COR-L47 (cell line): ENCODE results near the gene MIEF1.
A peak's percentile ranks its signal among the peaks of the same experiment; 100 is the strongest.

ENCODE experiments used
- DNase-seq: peaks from one replicate; lab custom pipeline; 2025; lab: John Stamatoyannopoulos, UW

Gene MIEF1

DNA sequence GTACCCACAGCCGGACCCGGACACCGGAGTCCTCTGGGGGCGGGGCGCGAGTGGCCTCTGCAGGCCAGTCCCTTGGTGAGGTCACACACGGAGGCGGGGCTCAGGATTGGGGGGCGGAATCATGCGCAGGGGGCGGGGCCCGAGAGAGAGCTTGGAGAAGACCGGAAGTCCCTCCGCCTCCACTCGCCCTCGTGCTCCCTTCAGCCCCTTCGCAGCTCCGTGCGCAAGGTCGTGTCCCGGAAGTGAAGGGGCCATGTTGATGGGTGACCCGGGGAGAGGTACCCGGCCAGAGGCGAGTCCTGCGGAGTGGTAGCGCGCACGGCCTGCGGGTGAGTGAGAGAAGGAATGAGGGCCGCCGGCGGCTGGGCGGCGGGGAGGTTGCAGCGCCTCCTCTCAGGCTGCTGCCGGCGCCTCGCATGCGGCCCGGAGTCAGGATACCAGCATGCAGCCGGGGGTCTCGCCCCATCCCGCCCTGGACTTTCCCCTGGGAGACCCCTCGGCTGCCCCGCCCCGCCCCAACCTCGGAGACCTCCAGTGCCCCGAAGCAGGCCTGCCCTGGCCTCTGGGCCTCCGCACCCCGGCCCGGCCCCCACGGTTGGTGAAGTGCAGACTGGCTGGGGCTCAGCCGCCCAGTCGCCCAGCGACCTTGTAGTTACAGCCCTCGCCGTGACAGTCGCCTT is at the start of gene MIEF1:
Gene MIEF1 (plus strand): TSS at position 182 of the 680 bp plus-strand sequence. CDS start 9,005 bp downstream, outside the sequence.
- peak; percentile 96 for DNase-seq

DNA sequence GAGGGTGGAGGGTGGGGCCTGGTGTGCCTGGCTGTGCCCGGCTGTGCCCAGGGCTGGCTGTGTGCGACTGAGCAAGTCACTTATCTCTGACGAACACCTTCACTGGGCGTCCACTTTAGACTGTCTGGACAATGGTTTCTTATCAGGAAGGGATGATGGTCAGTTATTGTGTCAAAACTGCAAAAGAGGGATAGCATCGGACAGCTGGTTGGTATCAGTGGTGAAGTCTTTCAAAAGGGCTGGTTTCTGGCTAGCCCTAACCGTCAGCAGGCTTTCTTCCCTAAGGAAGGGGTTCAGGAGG is 49.4 kb upstream of the MIEF1 start:
- no peak for DNase-seq

- DNase-seq: no peak
Measured at GRCh38 chr22:39453765-39454378, 48.2 kb upstream of the MIEF1 start.

DNA sequence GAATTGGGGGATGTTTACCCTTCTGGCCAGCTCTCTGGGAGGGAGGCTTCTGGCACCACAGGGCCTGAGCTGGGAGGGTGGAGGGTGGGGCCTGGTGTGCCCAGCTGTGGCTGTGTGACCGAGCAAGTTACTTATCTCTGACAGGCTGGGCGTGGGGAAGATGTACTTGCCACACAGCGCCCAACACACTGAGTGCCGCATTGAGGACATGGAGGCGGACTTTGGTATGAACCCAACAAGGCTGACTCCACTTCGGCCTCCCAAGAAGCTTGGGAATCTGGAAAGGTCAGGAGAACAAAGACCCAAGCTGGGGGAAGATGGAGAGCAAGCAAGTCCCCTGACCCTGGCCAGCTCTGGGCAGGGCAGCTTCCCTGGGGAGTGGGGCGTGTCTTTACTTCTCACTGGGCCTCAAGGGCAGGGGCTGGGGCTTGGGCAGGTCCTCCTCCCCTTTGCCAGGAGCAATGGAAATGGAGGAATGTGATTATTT is 47.7 kb upstream of the MIEF1 start:
- no peak for DNase-seq

- no peak for DNase-seq
Measured at GRCh38 chr22:39456522-39457197, 45.4 kb upstream of the MIEF1 start, which contains the start of gene MGAT3. Gene MGAT3 (plus strand): TSS chr22:39457012. CDS start chr22:39487348, 30,336 bp downstream.

DNA sequence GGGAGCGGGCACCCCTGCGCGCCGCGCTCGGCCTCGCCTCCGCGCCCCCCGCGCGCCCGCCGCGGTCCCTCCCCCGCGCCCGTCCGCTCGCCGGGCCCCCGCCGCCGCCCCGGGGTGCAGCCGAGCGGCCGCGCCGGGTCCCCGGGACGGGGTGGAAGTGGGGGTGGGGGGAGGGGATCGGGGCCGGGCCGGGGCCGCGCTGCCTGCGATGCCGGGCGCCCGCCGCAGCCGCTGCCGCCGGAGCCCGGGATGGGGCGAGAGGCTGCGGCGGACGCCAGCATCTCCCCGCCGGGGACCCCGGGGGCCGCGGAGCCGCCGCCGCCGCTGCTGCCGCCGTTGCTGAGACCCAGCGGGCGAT is 44.9 kb upstream of the MIEF1 start:
- DNase-seq: no peak

DNA sequence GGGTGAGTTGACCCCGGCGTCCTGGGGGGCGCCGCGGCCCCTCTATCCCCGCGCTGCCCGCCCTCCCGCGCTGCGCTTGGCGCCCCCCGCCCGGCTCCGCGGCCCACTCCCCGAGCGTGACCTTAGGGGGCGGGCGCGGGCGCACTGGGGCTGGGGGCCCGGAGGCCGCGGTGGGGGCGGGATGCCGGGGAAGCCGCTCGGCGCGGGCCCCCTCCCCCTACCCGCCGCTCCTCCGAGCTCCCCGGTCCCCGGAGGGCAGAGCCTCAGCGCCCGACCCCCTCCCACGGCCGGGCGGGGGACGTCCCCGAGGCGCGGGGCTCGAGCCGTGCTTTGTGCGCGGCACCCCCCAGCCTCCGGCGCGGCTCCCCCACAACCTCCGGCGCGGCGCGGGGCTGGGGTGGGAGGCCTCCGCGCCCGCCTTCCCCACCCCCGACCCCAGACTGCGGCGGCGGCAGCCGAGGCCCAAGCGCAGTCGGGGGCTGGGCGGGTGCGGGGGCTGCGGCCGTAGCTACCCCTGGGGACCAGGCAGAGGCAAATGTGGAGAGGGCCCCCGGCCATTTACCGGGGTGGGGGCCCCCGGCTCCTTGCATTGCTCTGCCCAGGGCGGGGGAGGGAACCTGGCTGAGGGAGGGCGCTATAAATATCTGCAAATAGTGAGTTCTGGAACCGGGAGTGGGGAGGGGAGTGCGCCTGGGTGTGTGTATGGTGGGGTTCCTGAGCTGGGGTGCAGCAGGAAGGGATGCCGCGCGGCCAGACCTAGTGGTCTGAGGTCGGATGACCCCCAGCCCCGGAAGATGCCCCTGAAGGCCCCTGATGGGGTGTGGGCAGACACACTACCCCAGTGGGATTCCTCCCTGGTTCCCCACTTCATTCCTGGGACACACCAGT is 44.3 kb upstream of the MIEF1 start:
- no peak for DNase-seq

GRCh38 chr22:39458444-39459083 is 43.5 kb upstream of the MIEF1 start:
- no peak for DNase-seq

GRCh38 chr22:39459681-39460080 is 42.4 kb upstream of the MIEF1 start:
- no peak for DNase-seq

- DNase-seq: no peak
Measured at GRCh38 chr22:39462443-39463221, 39.5 kb upstream of the MIEF1 start.

GRCh38 chr22:39463277-39463676 is 38.8 kb upstream of the MIEF1 start:
- DNase-seq: no peak

DNA sequence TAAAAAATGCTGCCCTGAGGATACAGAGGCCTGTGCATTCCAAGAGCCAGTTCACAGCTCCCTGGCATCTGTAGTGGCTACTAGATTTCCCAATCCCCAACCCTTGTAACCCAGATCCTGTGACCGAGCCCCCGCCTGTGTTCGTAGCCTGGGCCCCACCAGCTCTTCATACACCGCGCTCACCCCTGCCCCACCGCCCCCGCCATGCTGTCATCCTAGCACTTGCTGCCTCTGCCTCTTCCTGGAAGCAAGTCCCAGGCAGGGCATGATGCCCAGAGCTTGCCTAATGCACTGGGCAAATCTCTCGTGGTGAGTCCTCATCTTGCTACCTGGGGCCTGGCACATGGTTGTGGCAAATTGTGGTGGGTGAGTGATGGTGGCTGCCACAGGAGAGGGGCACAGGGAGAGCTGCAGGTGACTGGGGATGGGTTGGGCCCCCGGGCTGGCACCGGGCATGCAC is 38.1 kb upstream of the MIEF1 start:
- no peak for DNase-seq

GRCh38 chr22:39466228-39467006 is 35.7 kb upstream of the MIEF1 start:
- no peak for DNase-seq

- no peak for DNase-seq
Measured at GRCh38 chr22:39467390-39467895, 34.6 kb upstream of the MIEF1 start.

DNA sequence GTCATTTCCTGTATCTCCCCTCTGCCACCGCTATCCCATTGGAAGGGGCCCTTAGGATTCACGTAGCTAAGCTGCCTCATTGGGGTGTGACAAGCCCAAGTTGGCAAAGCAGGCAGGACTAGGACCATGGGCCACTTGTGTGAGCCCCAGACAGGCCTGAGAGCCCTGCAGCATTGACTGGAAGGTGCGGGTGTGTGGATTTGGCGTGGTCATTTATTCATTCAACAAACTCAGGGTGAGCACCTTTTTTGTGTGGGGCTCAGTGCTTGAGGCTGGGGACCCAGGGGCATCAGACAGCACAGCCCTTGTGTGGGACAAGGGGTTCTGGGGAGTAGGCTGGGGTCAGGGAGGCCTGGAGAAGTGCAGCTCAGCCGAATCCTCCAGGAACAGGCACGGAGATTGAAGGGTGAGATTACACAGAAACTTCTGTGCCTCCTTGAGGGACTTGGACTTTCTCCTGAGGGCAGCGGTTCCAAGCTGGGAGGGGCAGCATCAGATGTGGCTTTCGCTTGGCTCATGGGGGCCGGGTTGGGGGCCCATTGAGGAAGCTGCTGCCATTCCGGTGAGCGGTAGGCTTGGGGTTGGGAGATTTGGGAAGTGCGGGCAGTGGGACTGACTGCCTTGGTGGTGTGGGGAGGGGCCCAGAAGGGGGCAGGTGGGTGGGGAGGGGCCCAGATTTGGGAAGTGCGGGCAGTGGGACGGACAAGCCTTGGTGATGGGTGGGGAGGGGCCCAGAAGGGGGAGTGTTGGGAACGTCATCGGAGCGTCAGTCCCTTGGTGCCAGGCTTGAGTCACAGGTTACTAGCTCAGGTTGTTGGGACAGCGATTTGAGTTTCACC is 33.4 kb upstream of the MIEF1 start:
- no peak for DNase-seq

DNA sequence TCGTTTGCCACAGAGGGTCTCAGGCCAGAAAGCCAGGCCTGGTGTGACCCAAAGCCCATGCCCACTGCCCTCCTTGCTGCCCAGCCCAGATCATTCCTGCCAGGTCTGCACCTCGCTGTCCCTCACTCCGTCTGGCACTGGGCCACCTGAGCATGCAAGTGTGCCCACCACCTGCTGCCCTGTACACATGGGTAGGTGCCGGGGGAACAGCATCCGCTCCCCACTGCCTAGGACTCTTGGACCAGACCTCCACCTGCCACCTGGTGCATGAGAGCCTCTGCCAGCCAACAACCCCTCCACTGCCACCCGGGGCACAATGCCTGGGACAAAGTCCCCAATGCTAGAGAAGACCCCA is 32.8 kb upstream of the MIEF1 start:
- no peak for DNase-seq

DNA sequence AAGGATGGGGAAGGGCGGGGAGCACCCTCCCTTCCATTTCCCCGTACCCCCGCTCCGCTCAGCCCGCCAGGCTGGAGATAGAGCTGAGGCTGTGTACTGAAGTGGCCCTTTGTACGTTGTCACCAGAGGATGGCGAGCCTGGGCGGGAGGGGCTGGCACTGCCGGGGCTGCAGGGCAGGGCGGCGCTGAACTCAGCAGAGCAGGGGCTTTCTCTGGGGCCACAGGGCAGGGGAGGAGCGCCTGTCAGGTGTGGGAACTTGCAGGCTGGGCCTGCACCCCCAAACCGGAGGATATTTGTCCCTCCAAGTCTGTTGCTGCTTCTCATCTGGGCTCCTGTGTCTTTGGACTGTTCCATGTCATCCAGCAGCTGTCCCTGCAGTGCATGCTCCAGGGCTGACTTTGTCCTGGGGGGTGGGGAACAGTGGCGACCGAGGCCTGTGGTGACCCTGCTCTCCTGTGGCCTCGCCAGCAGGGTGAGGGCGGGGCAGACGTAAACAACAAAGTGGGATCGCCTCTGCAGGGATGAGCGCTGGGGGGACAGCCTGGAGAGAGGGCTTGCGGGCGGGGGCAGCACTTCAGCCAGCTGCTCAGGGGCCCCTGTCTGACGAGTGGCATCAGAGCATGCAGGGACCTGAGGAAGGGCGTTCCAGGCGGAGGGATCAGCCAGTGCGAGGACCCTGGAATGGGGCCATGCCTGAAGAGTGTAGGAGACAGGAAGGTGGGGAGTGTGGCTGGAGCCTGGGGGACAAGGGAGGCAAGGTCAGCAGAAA is 32.2 kb upstream of the MIEF1 start:
- no peak for DNase-seq
